GM18873 (cell line): ENCODE results near the gene MELTF.

Source experiments
- ATAC-seq: cut with Tn5 transposase; IDR thresholded peaks from one replicate; pipeline ENCODE4 v1.9.1; 2021; ENCODE audit warnings: mild to moderate bottlenecking, moderate library complexity, moderate number of reproducible peaks; ENCODE audit not compliant: unreplicated experiment, low FRiP score

MELTF gene

DNA sequence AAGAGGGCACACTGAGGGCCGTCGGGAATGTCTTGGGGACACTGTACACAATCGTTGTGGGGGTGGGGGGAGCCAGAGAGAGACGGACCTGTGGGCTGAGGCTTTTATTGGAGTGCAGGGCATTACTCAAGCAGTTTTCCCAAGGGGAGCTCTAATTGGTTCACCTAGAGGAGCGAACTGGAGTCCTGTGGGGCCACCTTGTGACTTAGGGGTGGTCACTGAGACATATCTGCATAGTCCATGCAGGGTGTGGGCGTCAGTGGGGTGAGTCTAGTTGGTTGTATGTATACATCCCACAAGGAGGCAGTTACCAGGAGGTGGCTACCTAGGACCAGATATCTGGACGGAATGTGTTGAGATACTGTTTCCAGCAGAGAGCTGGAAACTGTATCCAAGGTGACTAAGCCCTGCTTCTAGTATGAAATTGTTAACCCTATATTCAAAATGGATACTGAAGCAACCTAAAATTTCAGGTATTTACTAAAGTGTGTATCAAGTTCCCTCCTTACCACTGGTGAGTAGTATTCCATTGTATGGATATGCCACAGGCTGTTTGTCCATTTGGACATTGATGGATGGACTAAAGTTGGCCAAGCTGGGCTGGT lies 58.4 kb downstream of the MELTF start:
- ATAC-seq, result no peak

DNA sequence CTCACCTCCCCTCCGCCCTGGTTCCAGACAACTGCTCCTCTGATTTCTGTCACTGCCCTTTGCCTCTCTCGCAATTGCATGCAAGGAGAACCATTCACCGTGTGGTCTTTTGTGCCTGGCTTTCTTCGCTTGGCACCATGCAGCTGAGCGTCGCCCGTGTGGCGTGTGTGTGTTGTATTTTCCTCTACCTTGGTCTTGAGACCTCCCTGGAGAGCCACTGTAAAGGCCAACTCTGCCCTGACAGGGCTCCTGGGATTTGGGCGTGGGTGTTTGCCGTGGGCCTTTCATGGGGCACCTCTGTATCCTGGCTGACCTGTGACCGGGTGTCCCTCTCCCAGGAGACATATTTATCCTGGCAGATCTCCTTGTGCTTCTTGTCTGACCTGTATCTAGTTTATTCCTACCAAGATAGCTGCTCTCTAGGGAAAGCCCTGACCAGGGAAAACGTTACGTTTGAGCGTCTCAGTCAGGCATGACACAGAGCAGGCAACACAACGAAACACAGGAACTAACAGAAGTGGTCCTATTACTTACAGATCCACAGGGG lies 59.0 kb downstream of the MELTF start:
- no peak for ATAC-seq

DNA sequence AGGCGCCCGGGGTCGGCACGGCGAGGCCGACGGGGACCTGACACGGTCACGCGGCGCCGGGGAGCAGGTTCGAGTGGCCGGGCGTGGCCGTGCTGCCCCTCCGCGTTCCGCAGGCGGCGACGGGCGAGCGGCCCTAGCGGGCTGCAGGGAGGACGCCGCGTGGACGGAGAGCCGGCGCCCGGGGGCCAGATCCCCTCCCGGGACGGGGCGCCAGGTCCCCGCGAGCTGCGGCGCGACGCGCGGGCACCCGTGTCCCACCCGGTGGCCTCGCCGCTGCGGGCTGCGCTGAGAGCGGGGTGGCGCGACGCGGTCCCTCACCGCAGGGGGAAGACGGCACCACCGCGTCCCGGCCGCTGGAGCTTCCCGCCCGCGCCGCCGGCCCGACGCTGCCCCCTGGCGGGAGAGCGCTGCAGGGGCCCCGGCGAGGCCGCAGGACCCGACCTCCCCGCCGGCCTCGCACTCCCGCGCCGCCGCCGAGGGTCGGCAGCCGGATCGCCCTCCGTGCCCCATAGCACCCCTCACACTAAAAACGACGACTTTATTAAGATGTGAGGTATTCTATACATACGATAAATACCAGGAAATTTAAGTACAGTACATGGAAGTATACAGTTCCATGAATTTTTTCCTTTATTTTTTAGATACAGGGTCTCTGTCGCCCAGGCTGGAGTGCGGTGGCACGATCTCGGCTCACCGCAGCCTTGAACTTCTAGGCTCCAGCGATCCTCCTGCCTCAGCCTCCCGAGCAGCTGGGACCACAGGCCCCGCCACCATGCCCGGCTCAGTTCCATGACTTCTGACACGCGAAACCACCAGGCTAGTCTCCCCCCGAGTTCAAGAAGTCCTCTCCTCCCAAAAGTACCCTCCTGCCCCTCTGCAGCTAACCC lies 59.7 kb downstream of the MELTF start:
- no peak for ATAC-seq

DNA sequence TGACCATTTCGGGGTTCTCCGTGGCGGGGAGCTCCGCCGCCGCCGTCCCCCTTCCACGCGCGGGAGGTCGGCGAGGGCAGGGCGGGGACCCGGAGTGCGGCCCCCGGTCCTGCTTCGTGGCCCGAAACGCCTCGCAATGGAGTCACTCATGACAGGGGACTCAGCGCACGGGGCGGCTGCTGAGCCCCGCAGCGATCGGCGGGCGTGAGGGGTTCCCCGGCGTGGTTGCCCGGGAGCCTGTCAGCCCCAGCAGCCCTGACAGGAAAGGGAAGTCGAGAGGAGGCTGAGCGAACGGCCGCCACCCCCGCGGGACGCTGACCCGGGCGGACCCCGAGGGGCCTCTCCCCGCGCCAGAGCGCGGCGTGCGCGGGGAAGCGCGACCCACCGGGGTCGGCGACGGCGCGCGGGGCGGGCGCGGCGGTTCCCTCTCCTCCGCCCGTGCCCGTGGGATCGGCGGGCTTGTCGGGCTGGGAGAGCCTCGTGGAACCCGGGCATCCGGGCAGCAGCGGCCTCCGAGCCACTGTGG lies 60.4 kb downstream of the MELTF start:
- no peak for ATAC-seq

DNA sequence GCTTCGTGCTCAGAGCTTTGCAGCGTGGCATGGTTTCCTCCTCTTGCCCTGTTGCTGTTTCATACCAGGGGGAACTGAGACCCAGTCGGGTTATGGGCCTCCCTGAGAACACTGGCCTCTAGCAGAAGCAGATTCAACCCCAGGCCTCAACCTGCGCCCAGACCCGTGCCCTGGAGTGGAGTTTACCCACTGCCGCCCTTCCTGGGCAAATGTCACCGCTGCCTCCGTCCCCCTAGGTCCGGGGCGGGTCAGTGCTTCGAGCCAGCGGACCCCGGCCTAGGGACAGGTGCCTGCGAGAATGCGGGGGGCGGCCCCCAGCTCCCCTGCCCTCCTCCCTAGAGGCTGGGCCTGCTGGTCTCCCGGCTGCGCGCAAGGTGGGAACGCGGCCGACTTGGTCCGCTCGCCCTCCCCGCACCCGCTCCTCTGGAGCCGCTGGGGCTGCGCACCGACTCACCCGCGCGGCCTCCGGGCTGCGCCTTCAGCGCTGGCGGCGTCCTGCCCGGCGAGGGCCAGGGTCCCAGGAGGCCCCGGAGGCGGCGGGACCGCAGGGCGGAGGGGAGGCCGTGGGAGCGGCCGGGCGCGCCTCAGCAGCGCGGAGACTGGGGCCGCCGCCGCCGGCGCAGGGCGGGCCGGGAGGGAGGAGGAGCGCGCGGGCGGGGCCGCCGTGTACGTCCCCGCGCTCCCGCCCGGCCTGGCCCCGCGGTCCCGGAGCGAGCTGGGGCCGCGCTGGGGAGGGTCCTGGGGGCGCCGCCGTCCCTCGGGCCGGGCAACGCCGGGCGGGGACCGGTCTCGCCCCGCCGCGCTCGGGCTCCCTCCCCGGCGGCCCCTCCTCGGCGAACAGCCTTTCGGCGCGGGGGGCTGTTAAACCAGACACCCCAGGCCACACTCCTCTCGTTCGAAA lies 61.1 kb downstream of the MELTF start, which contains the start of gene PIGZ:
Gene PIGZ, minus strand, starts transcription at position 601 of the 901 bp plus-strand sequence. CDS start 16,802 bp downstream, outside the sequence.
- ATAC-seq, result no peak

DNA sequence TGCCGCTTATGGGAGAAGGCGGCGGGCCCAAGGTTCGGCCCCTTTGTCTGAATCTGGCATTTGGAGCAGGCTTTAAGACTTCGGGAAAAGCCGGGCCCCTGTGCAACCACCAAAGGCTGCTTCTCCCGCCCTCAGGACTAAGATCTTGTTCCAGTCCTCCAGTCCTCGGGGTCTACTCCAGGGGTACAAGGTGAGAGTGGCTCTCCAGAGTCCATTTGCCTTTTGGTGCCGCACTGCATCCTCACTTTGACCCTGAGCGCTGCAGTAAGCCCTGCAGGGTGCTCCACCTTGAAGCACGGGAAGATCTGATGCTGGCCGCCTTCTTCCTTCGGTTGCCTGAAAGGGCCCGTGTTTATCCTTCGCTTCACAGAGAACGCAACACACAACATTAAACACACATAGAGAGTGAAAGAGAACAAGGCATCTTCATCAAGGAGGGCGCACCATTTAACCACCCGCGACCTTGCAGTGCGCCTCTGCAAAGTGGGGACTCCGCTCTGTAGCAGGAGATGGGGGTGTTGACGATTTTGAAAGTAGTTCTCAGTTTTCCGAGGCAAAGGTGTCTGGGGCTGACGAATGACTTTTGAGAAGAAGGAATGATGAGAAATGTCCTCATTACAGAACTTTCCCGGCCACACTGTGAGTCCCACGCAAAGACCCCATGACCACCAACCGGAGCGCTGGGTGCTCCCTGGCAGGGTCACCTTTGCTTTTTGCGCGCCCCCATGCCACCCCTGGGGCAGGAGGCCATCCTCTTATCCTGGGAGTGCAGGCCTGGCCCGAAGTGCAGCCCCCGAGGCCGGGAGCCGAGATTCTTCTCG lies 62.0 kb downstream of the MELTF start:
- no peak for ATAC-seq

DNA sequence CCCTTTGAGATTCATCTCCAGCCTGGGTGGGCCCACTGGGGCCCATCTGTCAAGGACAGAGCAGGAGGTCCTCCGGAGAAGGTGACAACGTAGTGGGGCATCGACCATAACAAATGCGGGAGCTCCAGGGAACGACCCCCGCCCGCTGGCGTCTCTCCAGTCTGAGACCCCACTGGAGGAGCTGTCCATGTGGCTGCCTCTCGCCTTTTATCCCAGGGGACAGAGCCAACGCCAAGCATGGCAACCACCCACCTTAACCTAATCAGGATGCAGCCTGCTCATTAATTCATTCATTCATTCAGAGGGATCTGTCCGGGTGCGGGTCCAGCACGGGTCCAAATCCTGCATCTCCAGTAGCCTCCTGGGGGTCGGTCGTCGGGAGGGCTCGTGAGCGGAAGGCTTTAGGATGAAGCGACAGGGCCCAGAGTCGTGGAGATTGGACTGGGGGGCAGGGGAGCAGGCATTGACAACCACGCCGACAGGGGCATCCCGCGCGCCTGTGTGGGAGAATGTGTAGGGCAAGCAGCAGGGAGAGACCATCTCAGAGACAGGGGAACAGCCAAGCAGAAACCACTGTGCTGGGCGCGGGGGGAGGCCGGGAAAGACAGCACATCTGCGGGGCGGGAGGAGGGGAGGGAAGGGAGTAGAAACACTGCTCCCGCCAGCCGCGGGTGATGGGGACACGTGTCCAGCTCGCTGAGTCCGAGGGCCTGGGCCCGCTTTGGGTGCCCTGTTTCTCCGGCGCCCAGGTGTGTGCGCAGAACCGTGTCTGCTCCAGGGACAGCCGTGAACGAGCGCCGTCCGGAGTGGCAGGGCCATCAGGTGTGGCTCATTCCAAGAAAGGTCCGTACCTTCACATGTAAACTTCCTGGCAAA lies 62.9 kb downstream of the MELTF start:
- ATAC-seq, result no peak

DNA sequence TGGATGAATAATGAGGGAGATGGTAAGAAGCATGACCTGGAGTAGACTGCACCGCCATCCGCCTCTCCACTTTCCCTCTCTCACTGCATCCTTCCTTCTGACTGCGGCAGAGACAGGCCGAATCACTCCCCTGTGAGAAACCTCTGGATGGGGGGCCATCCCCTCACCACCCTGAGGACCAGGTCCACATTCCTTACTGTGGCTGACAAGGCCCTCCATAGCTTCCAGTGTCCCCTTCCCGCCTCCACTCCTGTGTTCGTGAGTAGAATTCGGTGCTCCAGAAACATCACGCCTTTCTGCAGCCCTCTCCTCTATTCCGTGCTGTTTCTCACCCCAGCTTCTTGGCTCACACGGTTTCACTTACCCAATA lies 63.8 kb downstream of the MELTF start:
- ATAC-seq, result no peak

DNA sequence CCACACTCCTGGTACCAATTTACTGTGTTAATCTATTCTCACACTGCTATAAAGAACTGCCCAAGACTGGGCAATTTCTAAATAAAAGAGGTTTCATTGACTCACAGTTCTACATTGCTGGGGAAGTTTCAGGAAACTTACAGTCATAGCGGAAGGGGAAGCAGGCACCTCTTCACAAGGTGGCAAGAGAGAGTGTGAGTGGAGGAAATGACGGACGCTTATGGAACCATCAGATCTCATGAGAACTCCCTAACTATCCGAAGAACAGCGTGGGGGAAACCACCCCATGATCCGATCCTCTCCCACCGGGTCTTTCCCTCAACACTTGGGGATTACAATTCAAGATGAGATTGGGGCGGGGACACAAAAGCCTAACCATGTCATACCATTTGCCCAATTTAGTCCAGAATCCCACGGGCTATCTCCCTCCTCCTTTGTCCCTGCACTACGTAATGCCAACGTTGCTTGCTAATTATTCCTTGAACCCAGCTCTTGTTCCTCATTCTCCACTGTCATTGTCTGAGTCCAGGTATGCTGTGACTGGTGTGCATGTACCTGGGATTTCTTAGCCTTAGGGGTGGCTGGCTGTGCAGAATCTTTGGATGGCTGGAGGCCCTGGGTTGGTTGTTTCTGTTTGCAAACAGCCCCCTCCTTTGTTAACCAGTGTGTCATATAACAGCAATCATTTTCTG lies 64.4 kb downstream of the MELTF start:
- ATAC-seq, result no peak

DNA sequence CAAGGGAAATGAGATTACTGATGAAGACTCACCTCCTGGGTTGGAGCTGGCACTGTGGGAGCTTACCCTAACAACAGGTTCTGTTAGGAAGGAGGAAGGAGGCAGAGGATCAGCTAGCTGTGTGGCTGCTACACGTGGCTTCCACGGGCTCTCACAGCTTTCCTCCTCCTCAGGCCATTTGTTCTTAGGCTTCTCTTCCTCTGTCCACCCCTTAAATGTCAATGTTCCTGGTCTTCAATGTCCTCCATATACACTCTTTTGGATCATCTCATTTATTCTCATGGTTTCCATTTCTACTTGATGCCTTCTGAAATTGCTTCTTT lies 66.0 kb downstream of the MELTF start:
- ATAC-seq, result no peak

DNA sequence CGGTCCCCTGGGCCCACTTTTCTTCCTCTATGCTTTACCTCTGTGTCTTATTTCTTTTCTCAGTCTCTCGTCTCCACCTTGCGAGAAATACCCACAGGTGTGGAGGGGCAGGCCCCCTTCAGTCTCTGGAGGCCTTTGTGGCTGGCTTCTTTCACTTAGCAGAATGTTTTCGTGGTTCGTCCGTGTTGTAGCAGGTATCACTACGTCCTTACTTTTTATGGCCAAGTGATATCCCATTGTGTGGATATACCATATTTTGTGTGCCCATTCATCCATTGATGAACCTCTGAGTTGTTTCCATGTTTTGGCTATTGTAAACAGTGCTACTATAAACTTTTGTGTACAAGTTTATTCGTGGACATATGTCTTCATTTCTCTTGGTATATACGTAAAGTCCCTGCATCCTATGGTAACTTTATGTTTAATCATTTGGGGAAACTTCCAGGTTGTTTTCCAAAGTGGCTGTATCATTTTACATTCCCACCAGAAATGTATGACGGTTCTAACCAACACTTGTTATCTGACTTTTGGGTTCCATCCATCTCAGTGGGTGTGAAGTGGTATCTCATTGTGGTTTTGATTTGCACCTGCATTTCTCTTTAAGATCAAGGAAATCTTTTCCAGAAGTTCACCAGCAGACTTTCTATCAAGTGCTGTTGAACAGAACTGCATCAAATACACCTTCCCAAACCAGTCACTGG lies 66.5 kb downstream of the MELTF start:
- no peak for ATAC-seq

DNA sequence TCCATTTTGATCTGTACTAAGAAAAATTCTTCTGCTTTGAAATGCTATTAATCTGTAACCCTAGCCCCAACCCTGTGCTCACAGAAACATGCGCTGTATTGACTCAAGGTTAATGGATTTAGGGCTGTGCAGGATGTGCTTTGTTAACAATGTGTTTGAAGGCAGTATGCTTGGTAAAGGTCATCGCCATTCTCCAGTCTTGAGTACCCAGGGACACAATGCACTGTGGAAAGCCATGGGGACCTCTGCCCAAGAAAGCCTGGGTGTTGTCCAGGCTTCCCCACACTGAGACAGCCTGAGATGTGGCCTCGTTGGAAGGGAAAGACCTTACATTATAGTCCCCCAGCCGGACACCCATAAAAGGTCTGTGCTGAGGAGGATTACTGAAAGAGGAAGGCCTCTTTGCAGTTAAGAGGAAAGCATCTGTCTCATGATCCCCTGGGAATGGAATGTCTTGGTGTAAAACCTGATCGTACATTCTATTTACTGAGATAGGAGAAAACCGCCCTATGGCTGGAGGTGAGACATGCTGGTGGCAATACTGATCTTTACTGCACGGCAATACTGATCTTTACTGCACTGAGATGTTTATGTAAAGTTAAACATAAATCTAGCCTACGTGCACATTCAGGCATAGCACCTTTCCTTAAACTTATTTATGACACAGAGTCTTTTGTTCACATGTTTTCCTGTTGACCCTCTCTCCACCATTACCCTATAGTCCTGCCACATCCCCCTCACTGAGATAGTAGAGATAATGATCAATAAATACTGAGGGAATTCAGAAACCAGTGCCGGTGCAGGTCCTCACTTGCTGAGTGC lies 67.3 kb downstream of the MELTF start:
- no peak for ATAC-seq

DNA sequence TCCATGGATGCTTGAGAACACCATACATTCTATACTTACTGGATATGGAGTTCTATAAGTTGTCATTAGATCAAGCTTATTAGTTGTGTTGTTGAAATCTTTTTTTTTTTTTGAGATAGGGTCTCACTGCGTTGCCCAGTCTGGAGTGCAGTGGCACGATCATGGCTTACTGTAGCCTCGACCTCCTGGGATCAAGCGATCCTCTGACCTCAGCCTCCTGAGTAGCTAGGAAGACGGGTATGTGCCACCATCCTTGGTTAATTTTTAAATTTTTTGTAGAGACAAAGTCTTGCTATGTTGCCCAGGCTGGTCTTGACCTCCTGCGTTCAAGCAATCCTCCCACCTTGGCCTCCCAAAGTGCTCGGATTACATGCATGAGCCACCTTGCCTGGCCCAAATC lies 74.8 kb downstream of the MELTF start:
- ATAC-seq, result no peak
